ENCODE measurements around the gene ABCG4. TPM values are rescaled to one million over a fixed set of nuclear protein-coding genes. Genes with fewer than 3 reads are reported as not detected.
"Not testable (repeated sequence)": the region's sequence is repeated elsewhere in the genome, so short reads cannot be mapped to it uniquely, and the experiment has no call there.

Gene ABCG4
- total and polyA plus RNA-seq, 2 experiments from 2014 or later: 2.4 to 3.2 TPM

DNA sequence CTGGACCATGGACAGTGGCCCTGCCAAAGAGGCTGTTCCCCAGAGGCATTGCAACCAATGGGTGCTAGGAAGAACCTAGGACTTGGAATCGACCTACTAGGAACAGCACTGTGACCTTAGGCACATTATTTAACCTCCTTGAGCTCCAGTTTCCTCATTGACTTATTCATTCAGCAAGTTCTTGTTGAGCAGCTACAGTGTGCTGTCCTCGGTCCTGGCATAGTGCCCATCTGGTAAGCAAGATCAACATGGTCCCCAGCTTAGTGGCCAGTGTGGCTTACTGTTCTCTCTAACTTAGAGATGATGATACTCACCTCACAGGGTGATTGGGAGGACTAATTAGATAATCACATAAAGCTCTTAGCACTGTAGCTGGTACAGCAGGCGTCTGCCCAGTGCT is 8.2 kb downstream of the ABCG4 start:
- Histone ChIP-seq H3K4me3 (no peak overlapping the region), H3K27me3 (no peaks in the 10 kb centered on the region), H3K27ac (no peak overlapping the region), H3K4me1 (ENCODE audit: low read depth) (no peaks in the 10 kb centered on the region), H3K9me3 (ENCODE audit: low read depth) (no peaks in the 10 kb centered on the region), H3K36me3 (no peaks in the 10 kb centered on the region)
- no peak for DNase-seq (ENCODE audit: low read depth in 1 of 2, low spot score in 1 of 2)
- TF ChIP-seq, protein P1, sequence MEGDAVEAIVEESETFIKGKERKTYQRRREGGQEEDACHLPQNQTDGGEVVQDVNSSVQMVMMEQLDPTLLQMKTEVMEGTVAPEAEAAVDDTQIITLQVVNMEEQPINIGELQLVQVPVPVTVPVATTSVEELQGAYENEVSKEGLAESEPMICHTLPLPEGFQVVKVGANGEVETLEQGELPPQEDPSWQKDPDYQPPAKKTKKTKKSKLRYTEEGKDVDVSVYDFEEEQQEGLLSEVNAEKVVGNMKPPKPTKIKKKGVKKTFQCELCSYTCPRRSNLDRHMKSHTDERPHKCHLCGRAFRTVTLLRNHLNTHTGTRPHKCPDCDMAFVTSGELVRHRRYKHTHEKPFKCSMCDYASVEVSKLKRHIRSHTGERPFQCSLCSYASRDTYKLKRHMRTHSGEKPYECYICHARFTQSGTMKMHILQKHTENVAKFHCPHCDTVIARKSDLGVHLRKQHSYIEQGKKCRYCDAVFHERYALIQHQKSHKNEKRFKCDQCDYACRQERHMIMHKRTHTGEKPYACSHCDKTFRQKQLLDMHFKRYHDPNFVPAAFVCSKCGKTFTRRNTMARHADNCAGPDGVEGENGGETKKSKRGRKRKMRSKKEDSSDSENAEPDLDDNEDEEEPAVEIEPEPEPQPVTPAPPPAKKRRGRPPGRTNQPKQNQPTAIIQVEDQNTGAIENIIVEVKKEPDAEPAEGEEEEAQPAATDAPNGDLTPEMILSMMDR (IDR thresholded peaks at IDR 0.05; ENCODE audit: low read depth, low read length): no peak

DNA sequence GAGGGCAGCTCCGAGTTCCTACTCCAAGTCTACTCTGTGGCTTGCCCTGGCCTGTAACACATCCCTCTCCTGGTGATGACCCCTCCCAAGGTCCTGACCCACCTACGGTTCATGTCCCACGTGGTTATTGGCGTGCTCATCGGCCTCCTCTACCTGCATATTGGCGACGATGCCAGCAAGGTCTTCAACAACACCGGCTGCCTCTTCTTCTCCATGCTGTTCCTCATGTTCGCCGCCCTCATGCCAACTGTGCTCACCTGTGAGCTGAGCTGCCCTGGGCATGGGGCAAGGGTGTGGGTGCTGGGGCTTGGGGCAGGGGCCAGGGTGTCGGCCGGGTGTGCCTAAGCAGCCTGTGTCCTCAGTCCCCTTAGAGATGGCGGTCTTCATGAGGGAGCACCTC is 9.6 kb downstream of the ABCG4 start:
- DNase-seq (ENCODE audit: low read depth in 1 of 2, low spot score in 1 of 2): no peak
- Histone ChIP-seq H3K27ac (no peak overlapping the region), H3K4me3 (no peak overlapping the region), H3K9me3 (ENCODE audit: low read depth) (no peaks in the 10 kb centered on the region), H3K27me3 (no peaks in the 10 kb centered on the region), H3K36me3 (no peaks in the 10 kb centered on the region), H3K4me1 (ENCODE audit: low read depth) (no peaks in the 10 kb centered on the region)
- TF ChIP-seq, protein P1 (IDR thresholded peaks at IDR 0.05; ENCODE audit: low read depth, low read length): no peak

DNA sequence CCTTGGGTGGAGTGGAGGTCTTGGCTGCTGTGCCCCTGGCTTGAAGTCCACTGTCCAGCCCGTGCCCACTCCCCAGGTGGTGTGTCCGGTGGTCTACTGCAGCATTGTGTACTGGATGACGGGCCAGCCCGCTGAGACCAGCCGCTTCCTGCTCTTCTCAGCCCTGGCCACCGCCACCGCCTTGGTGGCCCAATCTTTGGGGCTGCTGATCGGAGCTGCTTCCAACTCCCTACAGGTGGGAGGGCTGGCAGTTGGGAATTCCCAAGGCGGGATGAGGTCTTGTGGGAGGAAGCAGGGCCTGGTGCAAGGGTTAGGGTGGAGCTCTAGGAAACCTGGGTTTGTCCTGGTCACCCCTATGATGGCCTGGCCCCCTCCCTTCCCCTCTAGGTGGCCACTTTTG is 11.3 kb downstream of the ABCG4 start:
- Histone ChIP-seq H3K36me3 (no peaks in the 10 kb centered on the region), H3K27me3 (no peaks in the 10 kb centered on the region), H3K9me3 (ENCODE audit: low read depth) (no peaks in the 10 kb centered on the region), H3K4me1 (ENCODE audit: low read depth) (no peaks in the 10 kb centered on the region), H3K27ac (no peak overlapping the region), H3K4me3 (no peak overlapping the region)
- DNase-seq (ENCODE audit: low read depth in 1 of 2, low spot score in 1 of 2): no peak
- TF ChIP-seq, protein P1 (IDR thresholded peaks at IDR 0.05; ENCODE audit: low read depth, low read length): no peak

DNA sequence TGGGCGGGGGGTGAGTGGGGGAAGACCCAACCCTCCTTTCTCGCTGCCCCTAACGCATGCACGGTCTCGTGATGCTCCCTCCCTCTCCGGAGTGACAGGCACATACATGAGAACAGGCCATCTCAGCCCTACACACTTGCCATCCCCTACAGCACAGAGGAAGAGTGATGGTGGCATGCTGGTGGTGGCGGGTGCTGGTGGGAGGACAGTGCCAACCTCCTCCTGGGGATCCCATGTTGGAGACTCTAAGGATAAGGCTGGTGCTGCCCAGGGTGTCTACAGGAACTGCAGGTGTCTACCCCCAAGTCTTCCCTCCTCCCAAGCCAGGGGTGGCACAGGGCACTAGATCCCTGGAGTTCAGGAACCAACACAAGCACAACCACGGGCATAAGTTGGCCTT is 13.0 kb downstream of the ABCG4 start:
- TF ChIP-seq, protein P1 (IDR thresholded peaks at IDR 0.05; ENCODE audit: low read depth, low read length): no peak
- no peaks in the 10 kb centered on the region for H3K36me3 ChIP-seq
- H3K4me1 ChIP-seq (ENCODE audit: low read depth): no peaks in the 10 kb centered on the region
- H3K27ac ChIP-seq: no peak overlapping the region
- DNase-seq (ENCODE audit: low read depth in 1 of 2, low spot score in 1 of 2): no peak
- no peak overlapping the region for H3K4me3 ChIP-seq
- no peaks in the 10 kb centered on the region for H3K9me3 ChIP-seq (ENCODE audit: low read depth)
- H3K27me3 ChIP-seq: no peaks in the 10 kb centered on the region

DNA sequence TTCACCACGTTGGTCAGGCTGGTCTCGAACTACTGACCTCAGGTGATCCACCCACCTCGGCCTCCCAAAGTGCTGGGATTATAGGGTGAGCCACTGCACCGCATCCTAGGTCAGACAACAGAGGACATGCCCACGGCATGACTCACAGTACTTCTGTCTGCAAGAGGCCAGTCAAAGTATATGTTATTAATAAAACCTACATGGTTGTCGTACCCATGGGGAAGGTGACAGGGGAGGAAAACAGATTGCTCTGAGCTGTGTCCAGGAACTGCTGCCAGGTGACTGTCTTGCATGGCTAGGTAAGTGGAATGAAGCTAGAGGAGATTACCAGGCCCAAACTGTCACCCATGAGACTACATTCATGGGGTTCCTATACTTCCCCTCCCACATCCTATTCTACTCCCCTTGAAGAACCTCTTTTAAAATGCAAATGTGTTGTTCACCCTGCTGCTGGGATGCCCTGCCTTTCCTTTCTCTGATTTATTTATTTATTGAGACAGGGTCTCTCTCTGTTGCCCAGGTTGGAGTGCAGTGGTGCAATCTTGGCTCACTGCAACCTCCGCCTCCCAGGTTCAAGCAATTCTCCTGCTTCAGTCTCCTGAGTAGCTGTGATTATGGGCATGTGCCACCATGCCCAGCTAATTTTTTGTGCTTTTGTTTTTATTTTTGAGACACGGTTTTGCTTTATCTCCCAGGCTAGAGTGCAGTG is 17.7 kb downstream of the ABCG4 start:
- TF ChIP-seq, protein P1 (IDR thresholded peaks at IDR 0.05; ENCODE audit: low read depth, low read length): no peak
- Histone ChIP-seq H3K9me3 (ENCODE audit: low read depth) (no peaks in the 10 kb centered on the region), H3K36me3 (no peaks in the 10 kb centered on the region), H3K27ac (no peak overlapping the region), H3K4me3 (no peak overlapping the region), H3K4me1 (ENCODE audit: low read depth) (peaks cover 5% of the 10 kb centered on the region), H3K27me3 (no peaks in the 10 kb centered on the region)
- peak in 1 of 2 donors; percentile 38 for DNase-seq (ENCODE audit: low read depth in 1 of 2, low spot score in 1 of 2)

DNA sequence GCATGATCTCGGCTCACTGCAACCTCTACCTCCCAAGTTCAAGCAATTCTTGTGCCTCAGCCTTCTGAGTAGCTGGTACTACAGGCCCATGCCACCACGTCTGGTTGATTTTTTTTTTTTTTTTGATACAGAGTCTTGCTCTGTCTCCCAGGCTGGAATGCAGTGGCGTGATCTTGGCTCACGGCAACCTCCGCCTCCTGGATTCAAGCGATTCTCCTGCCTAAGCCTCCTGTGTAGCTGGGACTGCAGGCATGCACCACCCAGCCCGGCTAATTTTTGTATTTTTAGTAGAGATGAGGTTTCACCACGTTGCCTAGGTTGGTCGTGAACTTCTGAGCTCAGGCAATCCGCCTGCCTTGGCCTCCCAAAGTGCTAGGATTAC is 18.2 kb downstream of the ABCG4 start:
- H3K36me3 ChIP-seq; H3K27me3 ChIP-seq; H3K4me3 ChIP-seq; DNase-seq (ENCODE audit: low read depth in 1 of 2, low spot score in 1 of 2); H3K4me1 ChIP-seq (ENCODE audit: low read depth); H3K27ac ChIP-seq; H3K9me3 ChIP-seq (ENCODE audit: low read depth): not testable (repeated sequence)
